Left kidney (tissue), 2 donors: ENCODE measurements around the gene NRXN2. TPM values are rescaled to one million over a fixed set of nuclear protein-coding genes. Genes with fewer than 3 reads are reported as not detected.

Experiments
- DNase-seq: peaks from one replicate; pipeline ENCODE4 v3.0.0-alpha.2; 2013
- polyA plus RNA-seq: library from polyadenylated mRNA; unstranded; fragments of 120-200 nt; gene quantifications from one replicate; pipeline ENCODE4 v1.2.1, GENCODE V29; 2013; ENCODE audit not compliant: insufficient read length

NRXN2 gene
- polyA plus RNA-seq, 1 donor: 14.9 TPM

GRCh38 chr11:64745189-64745520 is 22.2 kb upstream of the NRXN2 start:
- DNase-seq: no peak

- no peak for DNase-seq
Measured at GRCh38 chr11:64744544-64745188, 21.7 kb upstream of the NRXN2 start.

- DNase-seq: no peak
Measured at GRCh38 chr11:64743591-64744543, 20.9 kb upstream of the NRXN2 start, which contains the start of gene RASGRP2. TSS of gene RASGRP2 (minus strand) at chr11:64744142. CDS start at chr11:64742866, 1,276 bp downstream.

GRCh38 chr11:64742889-64743590 is 20.0 kb upstream of the NRXN2 start:
- no peak for DNase-seq

GRCh38 chr11:64742087-64742888 is 19.3 kb upstream of the NRXN2 start:
- DNase-seq: no peak

- DNase-seq: no peak
Measured at GRCh38 chr11:64741375-64742086, 18.5 kb upstream of the NRXN2 start.

GRCh38 chr11:64739871-64740270 is 16.9 kb upstream of the NRXN2 start:
- no peak for DNase-seq

- no peak for DNase-seq
Measured at GRCh38 chr11:64736654-64737053, 13.7 kb upstream of the NRXN2 start.

- no peak for DNase-seq
Measured at GRCh38 chr11:64735725-64736259, 12.8 kb upstream of the NRXN2 start.

GRCh38 chr11:64734811-64735724 is 12.1 kb upstream of the NRXN2 start:
- no peak for DNase-seq

- no peak for DNase-seq
Measured at GRCh38 chr11:64731601-64732000, 8.6 kb upstream of the NRXN2 start.

GRCh38 chr11:64729851-64730382 is 6.9 kb upstream of the NRXN2 start:
- no peak for DNase-seq

- DNase-seq: no peak
Measured at GRCh38 chr11:64728757-64729365, 5.9 kb upstream of the NRXN2 start.

- DNase-seq: no peak
Measured at GRCh38 chr11:64726867-64727530, 4.0 kb upstream of the NRXN2 start.

GRCh38 chr11:64726211-64726641 is 3.2 kb upstream of the NRXN2 start:
- no peak for DNase-seq

- DNase-seq: no peak
Measured at GRCh38 chr11:64724863-64725532, 2.0 kb upstream of the NRXN2 start.

GRCh38 chr11:64723907-64724862 is 1.2 kb upstream of the NRXN2 start:
- DNase-seq: no peak
